GM18508 (cell line): ENCODE results near the gene DCLK1.

ENCODE experiments used
- ATAC-seq: cut with Tn5 transposase; IDR thresholded peaks from one replicate; pipeline ENCODE4 v1.9.1; 2021; ENCODE audit warnings: moderate number of reproducible peaks; ENCODE audit not compliant: insufficient read depth, unreplicated experiment

DCLK1 gene

GRCh38 chr13:36057041-36057440 lies 74.1 kb downstream of the DCLK1 start:
- ATAC-seq: no peak

GRCh38 chr13:36055366-36055765 lies 75.8 kb downstream of the DCLK1 start:
- ATAC-seq: no peak

- ATAC-seq: no peak
Measured at GRCh38 chr13:36054041-36054440, 77.1 kb downstream of the DCLK1 start.

GRCh38 chr13:36051082-36051481 lies 80.1 kb downstream of the DCLK1 start:
- ATAC-seq: no peak

DNA sequence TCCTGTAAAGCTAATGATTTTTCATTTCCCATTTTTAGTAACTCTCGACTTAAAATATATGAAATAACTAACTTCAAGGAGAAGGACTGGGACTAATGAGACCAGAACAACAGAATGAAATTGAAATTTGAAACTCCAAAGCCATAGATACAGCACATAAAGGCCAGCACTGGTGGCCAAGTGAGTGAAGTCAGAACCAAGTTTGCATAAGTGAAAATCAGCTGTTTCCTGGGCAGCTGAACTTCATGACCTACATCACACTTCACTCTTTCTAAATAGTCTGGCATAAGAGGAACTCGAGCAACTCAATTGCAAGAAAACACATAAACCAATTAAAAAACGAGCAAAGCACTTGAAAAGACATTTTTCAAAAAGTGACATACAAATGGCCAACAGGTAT lies 84.5 kb downstream of the DCLK1 start:
- no peak for ATAC-seq

DNA sequence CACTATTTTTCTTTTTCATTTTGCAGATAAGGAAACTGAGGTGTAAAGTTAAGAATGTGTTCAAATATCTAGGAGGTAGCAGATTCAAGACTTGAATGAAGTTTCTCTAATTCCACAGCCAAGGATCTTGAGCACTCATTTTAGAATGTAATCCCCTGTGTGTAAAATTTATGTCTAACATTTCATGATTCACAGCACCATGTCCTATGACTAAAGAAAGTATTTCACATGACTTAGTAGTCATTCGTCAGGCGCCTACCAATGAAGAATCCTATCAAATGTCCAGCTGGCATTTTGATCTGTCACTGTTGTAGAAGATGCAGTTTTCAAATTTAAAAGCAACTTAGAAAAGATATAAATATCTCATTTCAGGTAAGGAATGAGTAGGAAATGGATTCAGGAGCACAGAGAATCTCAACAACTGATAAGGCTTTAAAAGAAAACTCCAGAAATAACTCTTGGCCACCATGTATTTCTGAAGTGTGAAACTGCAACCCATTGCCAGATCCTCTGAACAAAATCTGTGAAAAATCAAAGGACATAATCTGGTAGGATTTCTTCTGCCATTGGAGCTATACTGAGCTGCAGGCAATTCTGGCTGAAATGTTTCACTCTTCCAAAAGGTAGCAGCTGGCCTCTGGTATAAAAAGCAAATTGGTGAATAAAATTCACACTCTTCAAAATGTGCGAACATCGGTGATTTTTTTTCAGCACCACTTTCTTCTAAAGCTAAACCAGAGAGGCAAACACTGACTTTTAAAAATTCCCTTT lies 92.2 kb downstream of the DCLK1 start:
- no peak for ATAC-seq

DNA sequence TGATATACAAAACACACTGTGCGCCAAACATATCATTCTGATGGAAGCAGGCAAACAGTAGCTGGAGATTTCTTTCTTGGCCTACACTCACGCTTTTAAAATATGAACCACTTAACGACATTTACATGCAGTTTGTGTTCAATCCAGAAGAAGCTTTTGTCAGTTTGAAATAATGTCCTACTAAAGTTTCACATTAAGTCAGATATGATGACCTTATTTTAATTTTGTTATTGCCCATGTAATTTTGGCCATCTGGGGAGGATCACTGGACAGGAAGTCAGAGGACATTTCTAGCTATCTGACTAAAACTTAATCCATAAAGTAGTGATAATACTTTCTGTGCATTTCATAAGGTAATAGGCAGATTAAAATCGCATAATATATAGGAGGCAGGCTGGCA lies 98.1 kb downstream of the DCLK1 start:
- no peak for ATAC-seq

- ATAC-seq: no peak
Measured at GRCh38 chr13:36031490-36031889, 99.7 kb downstream of the DCLK1 start.

GRCh38 chr13:36030670-36031331 lies 100.4 kb downstream of the DCLK1 start:
- ATAC-seq: no peak

DNA sequence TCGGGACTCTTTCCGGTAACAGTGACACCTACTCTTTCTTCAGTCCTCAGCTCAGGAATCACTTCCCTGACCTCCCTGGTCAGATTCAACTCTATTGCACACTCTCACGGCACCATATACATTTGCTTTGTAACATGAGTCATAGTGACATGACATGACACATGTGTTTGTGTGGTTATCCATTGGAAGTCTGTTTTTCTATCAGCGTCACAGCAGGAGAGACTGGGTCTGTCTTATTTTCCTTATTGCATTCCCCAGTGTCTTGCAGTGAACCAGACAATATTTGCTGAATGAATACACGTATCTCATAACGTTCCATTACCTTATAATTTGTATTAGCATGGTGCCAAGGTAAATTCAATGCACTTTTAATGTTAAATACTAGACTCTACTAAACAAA lies 102.0 kb downstream of the DCLK1 start:
- ATAC-seq: no peak

- ATAC-seq: no peak
Measured at GRCh38 chr13:36028359-36029025, 102.7 kb downstream of the DCLK1 start.

DNA sequence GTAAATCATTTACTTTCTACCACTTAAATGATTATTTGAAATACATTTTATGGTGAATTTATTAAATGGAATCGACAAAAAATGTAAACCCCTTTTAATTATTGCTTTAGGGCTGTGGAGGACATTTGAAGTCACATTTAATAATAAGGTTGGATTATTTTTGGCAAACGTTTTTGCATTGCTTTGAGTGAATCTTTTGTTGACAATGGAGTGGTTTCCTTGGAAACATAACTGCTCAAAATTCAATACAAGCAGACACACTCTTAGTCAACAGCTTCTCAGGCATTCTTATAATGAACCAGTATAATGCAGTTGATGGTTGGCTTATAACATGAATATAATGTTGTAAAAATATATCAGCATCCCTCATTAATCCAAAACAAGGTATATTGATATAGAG lies 104.7 kb downstream of the DCLK1 start:
- no peak for ATAC-seq

DNA sequence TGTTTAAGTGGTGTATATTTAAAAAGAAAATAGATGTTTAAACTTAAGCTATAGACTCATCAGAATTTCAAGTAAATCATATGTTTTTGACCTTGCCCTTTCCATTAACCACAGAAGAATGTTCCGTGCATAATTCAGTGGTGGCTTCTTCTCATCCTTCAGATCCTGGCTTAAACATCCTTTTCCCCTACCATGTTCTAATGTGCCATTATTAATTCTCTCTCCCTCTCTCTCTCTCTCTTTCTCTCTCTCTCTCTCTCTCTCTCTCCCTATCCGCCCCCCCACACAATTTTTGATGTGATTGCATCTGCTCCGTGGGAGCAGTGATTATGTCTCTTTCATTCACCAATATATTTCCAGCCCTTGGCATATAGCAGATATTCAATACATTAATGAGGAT lies 116.4 kb downstream of the DCLK1 start:
- ATAC-seq: no peak

DNA sequence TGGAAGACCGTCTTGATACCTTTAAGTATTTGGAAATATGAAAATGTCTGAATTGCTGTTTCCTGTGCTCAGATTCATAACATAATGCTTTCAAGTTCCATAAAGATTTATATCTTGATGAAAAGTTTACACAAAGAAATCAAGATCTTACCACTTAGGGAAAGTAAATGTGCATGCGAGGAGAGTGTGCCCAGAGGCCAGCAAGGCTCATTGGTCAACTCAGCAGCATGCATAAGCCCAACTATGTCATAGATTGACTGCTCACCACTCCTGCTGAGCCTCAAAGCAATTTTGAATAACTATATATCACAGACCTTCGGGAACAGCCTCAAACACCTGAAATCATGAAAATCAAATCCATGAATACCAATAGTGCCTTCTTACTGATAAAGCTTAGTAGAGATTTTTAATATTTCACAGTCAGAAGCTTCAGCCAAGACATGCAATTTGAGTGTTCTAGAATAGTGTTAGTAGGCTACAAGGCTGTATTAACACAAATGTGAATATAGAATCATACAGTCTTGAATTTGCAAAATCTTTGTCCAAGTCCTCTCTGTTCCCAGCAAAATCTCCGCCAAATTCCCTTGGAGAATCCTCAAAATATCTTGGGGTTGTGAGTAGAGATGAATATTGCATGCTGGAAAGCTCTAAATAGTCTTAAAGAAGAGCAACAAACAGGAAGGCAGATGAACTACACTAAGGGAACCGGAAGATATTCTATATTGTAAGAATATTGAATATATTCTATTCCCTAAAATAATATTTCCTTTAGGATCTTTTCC lies 124.1 kb downstream of the DCLK1 start:
- no peak for ATAC-seq

DNA sequence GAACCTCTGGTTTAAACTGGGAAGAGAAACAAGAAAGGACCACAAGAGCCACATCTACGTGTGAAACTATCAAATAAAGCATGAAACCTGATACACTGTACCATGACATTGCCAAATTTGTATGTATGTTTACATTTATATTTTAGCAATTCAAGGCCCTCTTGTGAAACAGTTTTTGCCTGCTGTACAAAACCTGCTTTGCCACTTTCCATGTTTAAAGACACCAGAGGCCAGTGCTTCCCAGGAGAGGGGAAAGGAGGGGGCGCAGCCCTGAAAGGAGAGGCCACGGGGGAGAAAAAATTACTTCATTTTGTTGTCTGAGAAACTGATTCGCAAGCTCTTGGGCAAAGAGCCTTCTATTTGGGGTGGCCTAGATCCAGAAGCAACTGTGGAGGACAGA lies 124.8 kb downstream of the DCLK1 start:
- no peak for ATAC-seq

- no peak for ATAC-seq
Measured at GRCh38 chr13:36001561-36001960, 129.6 kb downstream of the DCLK1 start.

- no peak for ATAC-seq
Measured at GRCh38 chr13:36000028-36000427, 131.2 kb downstream of the DCLK1 start.

GRCh38 chr13:35996360-35996759 lies 134.8 kb downstream of the DCLK1 start:
- ATAC-seq: no peak

DNA sequence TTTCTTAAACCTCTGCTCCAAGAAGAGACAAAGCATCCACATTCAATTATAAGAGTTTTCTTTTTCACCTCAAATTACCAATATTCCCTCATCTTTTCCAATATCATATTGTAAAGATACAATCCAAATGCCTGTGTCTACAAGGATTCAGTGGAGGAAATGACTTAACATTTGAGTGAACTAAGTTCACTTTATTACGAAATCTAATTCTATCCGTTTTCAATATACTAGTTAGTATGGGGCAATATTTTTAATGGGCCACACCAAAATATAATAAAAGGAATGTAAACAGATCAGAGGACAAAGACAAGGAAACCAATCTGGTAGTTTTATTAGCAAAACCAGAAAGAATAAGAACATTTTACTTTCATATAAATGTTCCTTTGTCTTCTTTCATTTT lies 136.0 kb downstream of the DCLK1 start:
- no peak for ATAC-seq

- no peak for ATAC-seq
Measured at GRCh38 chr13:35994131-35994966, 136.8 kb downstream of the DCLK1 start.
